ENCODE results near the gene MAS1.

DNA sequence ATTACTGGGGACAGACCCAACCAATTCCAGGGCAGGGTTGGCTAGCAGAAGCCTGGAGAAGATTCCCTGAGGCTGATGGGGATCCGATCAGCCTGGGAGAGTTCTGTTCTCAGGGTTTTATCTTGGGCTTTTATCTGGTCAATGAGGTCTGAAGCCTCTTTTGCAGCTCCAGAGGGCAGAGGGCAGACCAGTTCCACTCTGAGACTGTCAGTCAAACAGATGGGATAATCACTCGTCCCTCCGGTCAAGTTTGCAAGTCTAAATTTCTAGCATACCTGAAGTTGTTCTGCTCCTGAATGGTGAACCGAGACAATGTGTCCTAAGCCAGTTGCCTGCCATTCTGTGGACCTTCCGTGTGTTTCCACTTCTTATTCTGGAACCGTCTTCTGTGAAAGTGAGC lies 3.0 kb upstream of the MAS1 start:
- TF ChIP-seq POLR2A (IDR thresholded peaks at IDR 0.05; ENCODE audit: low read depth) (no peak), CTCF (IDR thresholded peaks at IDR 0.05) (no peak), POLR2AphosphoS5 (IDR thresholded peaks at IDR 0.05) (no peak)

Measured in esophagus muscularis mucosa (tissue), 3 donors.